Measurements from ENCODE around the gene MAP3K8. TPM values are rescaled to one million over a fixed set of nuclear protein-coding genes. Genes with fewer than 3 reads are reported as not detected.
"Not testable (repeated sequence)": the region's sequence is repeated elsewhere in the genome, so short reads cannot be mapped to it uniquely, and the experiment has no call there.

Gene MAP3K8
- total RNA-seq, 1 experiment from 2014 or later, result 1.2 TPM

GRCh38 chr10:30433306-30433729, 666 bp upstream of the MAP3K8 start:
- no peaks in the 10 kb centered on the region for H3K9me3 ChIP-seq (replicated peaks)
- H3K36me3 ChIP-seq, result no peaks in the 10 kb centered on the region
- peak overlapping the region; percentile 50; the same call in 1 of the 2 replicates for H3K27ac ChIP-seq
- peak overlapping the region; percentile 75 for H3K4me3 ChIP-seq
- peak; percentile 64 to 71 for DNase-seq
- H3K4me1 ChIP-seq, result peaks cover 6% of the 10 kb centered on the region
- peaks cover 12% of the 10 kb centered on the region for H3K27me3 ChIP-seq

DNA sequence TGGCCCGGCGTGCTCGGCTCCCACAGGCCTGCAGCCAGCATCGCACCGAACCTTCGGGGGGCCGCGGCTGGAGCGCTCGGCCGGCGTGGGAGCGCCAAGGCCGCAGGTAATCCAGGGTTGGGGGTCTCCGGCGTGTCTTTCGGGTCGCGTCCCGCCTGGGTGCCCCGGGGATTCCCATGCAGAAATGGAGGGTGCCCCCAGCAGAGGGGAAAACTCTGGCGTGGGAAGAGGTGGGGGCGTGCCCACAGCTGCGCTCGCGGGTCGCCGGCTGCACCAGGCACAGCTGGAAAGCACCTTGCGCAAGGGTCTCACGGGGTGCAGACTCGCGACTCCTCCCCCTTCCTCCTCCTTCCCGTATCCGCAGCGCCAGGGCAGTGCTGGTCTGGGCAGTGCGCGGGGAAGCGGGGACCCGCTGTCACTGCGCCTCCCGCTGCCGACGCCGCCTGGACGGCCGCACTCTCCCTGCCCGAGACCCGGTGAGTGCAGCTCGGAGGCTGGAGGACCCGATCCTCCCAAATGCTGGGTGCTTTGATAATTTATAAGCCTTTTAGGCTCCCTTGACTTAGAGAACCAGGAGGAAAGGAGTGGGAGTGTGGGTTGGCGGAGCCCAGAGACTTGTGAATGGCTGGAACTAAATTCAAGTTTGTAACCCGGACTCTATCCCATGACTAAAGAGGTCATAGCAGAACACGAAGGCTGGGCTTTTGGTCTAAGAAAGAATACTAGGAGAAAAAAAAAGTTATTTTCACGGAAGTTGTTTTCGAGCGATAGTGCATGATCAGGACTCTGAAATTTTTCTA, 489 bp downstream of the MAP3K8 start:
- H3K4me3 ChIP-seq, result peak overlapping the region; percentile 75
- no peaks in the 10 kb centered on the region for H3K9me3 ChIP-seq (replicated peaks)
- DNase-seq, result peak; percentile 17 to 19

GRCh38 chr10:30435073-30435422, 1.1 kb downstream of the MAP3K8 start:
- Histone ChIP-seq H3K9me3 (replicated peaks) (no peaks in the 10 kb centered on the region), H3K27ac (no peak overlapping the region), H3K4me1 (peaks cover 6% of the 10 kb centered on the region), H3K36me3 (no peaks in the 10 kb centered on the region), H3K4me3 (no peak overlapping the region), H3K27me3 (peaks cover 12% of the 10 kb centered on the region)
- peak in 1 of 2 experiments; percentile 9 for DNase-seq

More for the DNA sequence above, 489 bp downstream of the MAP3K8 start:
- Histone ChIP-seq H3K4me1 (peaks cover 6% of the 10 kb centered on the region), H3K27ac (no peak overlapping the region), H3K36me3 (no peaks in the 10 kb centered on the region), H3K27me3 (peaks cover 12% of the 10 kb centered on the region)

GRCh38 chr10:30435499-30436167, 1.6 kb downstream of the MAP3K8 start:
- peaks cover 12% of the 10 kb centered on the region for H3K27me3 ChIP-seq
- not testable (repeated sequence) for H3K4me3 ChIP-seq; H3K36me3 ChIP-seq; DNase-seq; H3K9me3 ChIP-seq (replicated peaks); H3K27ac ChIP-seq; H3K4me1 ChIP-seq

DNA sequence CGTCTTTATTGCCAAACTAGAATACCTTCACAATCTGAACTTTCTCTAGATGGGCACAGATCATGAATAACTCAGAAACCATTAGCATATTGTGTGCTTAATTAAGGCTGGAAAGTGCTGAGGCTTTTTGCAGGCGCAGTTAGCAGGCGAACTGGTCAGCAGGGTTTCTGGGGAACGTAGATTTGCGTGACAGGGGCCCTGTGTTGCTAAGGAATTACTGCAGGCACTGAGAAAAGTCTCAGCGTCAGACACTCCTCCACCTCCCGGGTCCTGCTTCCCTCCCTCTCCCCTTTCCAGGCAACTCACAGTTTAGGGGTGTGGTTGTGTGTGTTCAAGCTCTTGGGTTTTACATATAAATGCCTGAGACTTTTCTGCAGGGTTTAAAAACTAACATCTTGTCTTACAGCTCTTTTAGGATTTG, 2.2 kb downstream of the MAP3K8 start:
- DNase-seq, result peak; percentile 27 to 44
- H3K4me1 ChIP-seq, result peaks cover 6% of the 10 kb centered on the region
- H3K27me3 ChIP-seq, result peaks cover 12% of the 10 kb centered on the region
- no peak overlapping the region for H3K4me3 ChIP-seq
- H3K9me3 ChIP-seq (replicated peaks), result no peaks in the 10 kb centered on the region
- no peak overlapping the region for H3K27ac ChIP-seq
- no peaks in the 10 kb centered on the region for H3K36me3 ChIP-seq

- no peak overlapping the region for H3K4me3 ChIP-seq
These were observed 2.7 kb downstream of the MAP3K8 start for GRCh38 chr10:30436671-30437030.

GRCh38 chr10:30437031-30437841, 3.3 kb downstream of the MAP3K8 start:
- Histone ChIP-seq H3K9me3 (replicated peaks) (no peaks in the 10 kb centered on the region), H3K4me3 (no peak overlapping the region), H3K27me3 (peaks cover 12% of the 10 kb centered on the region), H3K4me1 (peaks cover 6% of the 10 kb centered on the region), H3K27ac (no peak overlapping the region), H3K36me3 (no peaks in the 10 kb centered on the region)
- no peak for DNase-seq

More at GRCh38 chr10:30436671-30437030, 2.7 kb downstream of the MAP3K8 start:
- H3K36me3 ChIP-seq, result no peaks in the 10 kb centered on the region
- no peak for DNase-seq
- no peaks in the 10 kb centered on the region for H3K9me3 ChIP-seq (replicated peaks)
- peaks cover 12% of the 10 kb centered on the region for H3K27me3 ChIP-seq
- no peak overlapping the region for H3K27ac ChIP-seq
- H3K4me1 ChIP-seq, result peaks cover 6% of the 10 kb centered on the region

DNA sequence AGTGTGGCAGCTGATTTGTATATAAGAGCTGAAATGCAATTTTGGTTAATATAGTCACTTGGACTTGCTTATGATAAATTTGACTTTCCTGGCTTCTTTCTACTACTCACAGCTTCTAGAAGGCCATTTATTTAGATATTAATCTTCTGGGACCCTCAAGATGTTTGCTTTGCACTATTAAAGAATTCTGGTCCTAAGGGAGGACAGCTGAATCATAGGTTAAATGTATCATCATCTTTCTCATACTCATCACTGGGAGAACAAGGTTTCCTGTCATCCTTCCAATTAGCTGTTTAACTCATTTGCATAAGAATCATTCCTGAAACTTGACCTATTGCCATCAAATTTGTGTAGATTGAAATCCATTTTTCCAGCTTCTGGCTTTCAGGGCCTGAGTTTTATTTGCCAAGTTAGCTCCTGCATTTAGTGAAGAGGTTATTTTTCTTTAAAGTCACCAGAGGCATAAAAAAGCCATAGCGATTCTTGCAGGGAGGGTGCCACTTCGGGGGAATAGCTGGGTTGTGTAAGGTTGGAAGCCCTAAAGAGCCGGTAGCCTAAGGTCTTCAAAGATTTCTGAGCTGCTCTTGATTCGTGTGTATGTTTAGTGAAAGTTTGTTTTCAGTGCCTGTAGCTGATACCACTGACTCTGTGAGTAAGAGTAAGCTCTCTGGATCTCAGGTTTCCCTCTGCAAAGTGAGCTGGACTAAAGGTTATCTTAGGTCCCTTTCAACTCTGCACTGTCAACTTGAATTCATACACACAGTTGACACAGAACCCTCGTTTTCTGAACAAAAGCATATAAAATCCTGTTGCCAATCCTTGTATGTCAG, 4.3 kb downstream of the MAP3K8 start:
- H3K9me3 ChIP-seq (replicated peaks), result no peaks in the 10 kb centered on the region
- no peak overlapping the region for H3K4me3 ChIP-seq
- H3K4me1 ChIP-seq, result peaks cover 6% of the 10 kb centered on the region
- H3K27ac ChIP-seq, result no peak overlapping the region
- DNase-seq, result no peak
- H3K27me3 ChIP-seq, result peaks cover 12% of the 10 kb centered on the region
- H3K36me3 ChIP-seq, result no peaks in the 10 kb centered on the region

GRCh38 chr10:30439931-30440330, 5.9 kb downstream of the MAP3K8 start:
- peaks cover 4% of the 10 kb centered on the region for H3K27me3 ChIP-seq
- H3K4me3 ChIP-seq, result no peak overlapping the region
- H3K9me3 ChIP-seq (replicated peaks), result no peaks in the 10 kb centered on the region
- H3K27ac ChIP-seq, result no peak overlapping the region
- H3K36me3 ChIP-seq, result no peaks in the 10 kb centered on the region
- no peaks in the 10 kb centered on the region; the same call in 1 of the 2 replicates for H3K4me1 ChIP-seq
- no peak for DNase-seq

- Histone ChIP-seq H3K4me3 (no peak overlapping the region), H3K27ac (no peak overlapping the region), H3K27me3 (no peaks in the 10 kb centered on the region), H3K4me1 (no peaks in the 10 kb centered on the region), H3K9me3 (replicated peaks) (no peaks in the 10 kb centered on the region), H3K36me3 (no peaks in the 10 kb centered on the region)
- DNase-seq, result no peak
These were observed 8.1 kb downstream of the MAP3K8 start for GRCh38 chr10:30442019-30442606.

- no peaks in the 10 kb centered on the region for H3K9me3 ChIP-seq (replicated peaks)
- H3K4me3 ChIP-seq, result no peak overlapping the region
- H3K27ac ChIP-seq, result no peak overlapping the region
- no peaks in the 10 kb centered on the region for H3K4me1 ChIP-seq
- no peak for DNase-seq
- H3K27me3 ChIP-seq, result no peaks in the 10 kb centered on the region
- H3K36me3 ChIP-seq, result no peaks in the 10 kb centered on the region
These were observed 9.1 kb downstream of the MAP3K8 start for GRCh38 chr10:30443049-30443448.

DNA sequence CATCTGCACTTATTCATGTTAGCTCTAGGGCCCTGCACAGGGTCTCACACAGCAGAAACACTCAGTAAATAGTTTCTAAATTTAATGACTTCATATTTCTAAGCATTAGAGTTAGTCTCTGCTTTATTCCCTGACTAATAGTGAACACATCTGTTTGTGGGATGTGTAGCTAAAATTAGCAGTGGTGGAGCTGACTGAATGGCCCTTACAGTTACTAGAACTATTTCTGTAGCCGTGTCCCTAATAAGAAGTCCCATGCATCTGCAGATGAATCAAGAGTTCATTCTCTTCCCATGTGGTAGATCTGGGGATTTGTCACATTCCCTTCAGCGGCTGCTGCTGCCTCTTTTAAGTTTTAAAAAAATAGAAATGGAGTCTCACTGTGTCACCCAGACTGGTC, 11.7 kb downstream of the MAP3K8 start:
- no peak overlapping the region for H3K4me3 ChIP-seq
- H3K27me3 ChIP-seq, result no peaks in the 10 kb centered on the region
- H3K4me1 ChIP-seq, result no peaks in the 10 kb centered on the region
- no peaks in the 10 kb centered on the region for H3K36me3 ChIP-seq
- H3K27ac ChIP-seq, result no peak overlapping the region
- no peaks in the 10 kb centered on the region for H3K9me3 ChIP-seq (replicated peaks)
- no peak for DNase-seq

DNA sequence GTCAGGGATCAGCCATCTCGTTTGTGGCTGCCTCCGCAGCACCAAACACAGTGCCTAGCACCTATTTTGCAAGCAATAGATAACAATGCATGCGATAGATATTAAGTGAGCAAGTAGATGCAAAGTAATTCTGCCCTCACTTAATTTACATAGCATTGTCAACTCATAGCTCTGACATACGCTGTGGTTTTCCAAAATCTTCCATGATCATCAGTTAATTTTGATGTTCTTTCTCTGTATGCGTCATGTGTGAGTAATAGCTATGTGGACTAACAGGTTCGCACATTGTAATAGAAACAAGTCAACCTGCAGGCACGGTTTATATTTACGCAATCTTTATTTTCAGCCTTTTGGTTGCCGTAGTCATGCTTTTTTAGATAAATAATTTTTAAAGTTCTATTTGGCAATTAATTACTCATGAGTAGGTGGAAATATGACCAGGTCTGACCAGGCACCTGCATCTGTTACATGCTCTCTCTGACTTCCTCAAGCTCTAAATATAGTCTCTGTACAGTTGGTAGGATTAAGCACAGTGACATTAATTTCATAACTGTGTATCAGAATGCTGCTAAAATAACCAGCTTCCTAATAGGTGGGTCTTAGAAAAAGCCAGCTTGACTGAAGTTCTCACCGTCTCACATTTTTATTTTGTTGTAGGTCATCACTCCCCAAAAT, 13.3 kb downstream of the MAP3K8 start:
- no peaks in the 10 kb centered on the region for H3K4me1 ChIP-seq
- H3K4me3 ChIP-seq, result no peak overlapping the region
- DNase-seq, result no peak
- no peaks in the 10 kb centered on the region for H3K9me3 ChIP-seq (replicated peaks)
- no peaks in the 10 kb centered on the region for H3K27me3 ChIP-seq
- H3K36me3 ChIP-seq, result no peaks in the 10 kb centered on the region
- no peak overlapping the region for H3K27ac ChIP-seq
